GM21737 (cell line): Measurements from ENCODE around the gene NKIRAS2.
"Not testable (repeated sequence)": the region's sequence is repeated elsewhere in the genome, so short reads cannot be mapped to it uniquely, and the experiment has no call there.

Experiments used
- ATAC-seq: cut with Tn5 transposase; IDR thresholded peaks from one replicate; pipeline ENCODE4 v1.9.1; 2021; ENCODE audit warnings: mild to moderate bottlenecking, moderate library complexity; ENCODE audit not compliant: unreplicated experiment

NKIRAS2 gene

GRCh38 chr17:41996855-41997164 lies 23.1 kb upstream of the NKIRAS2 start:
- no peak for ATAC-seq

GRCh38 chr17:41998497-41998896 lies 21.4 kb upstream of the NKIRAS2 start:
- no peak for ATAC-seq

- no peak for ATAC-seq
These were observed 19.3 kb upstream of the NKIRAS2 start for GRCh38 chr17:42000413-42001133.

GRCh38 chr17:42001729-42002128 lies 18.2 kb upstream of the NKIRAS2 start:
- no peak for ATAC-seq

- ATAC-seq, result no peak
These were observed 17.6 kb upstream of the NKIRAS2 start for GRCh38 chr17:42002175-42002791.

GRCh38 chr17:42002792-42003301 lies 17.0 kb upstream of the NKIRAS2 start:
- ATAC-seq, result no peak

GRCh38 chr17:42005166-42005565 lies 14.7 kb upstream of the NKIRAS2 start:
- no peak for ATAC-seq

GRCh38 chr17:42009170-42009569 lies 10.7 kb upstream of the NKIRAS2 start:
- no peak for ATAC-seq

- not testable (repeated sequence) for ATAC-seq
These were observed 9.6 kb upstream of the NKIRAS2 start for GRCh38 chr17:42010266-42010680.

GRCh38 chr17:42010898-42011516 lies 8.9 kb upstream of the NKIRAS2 start:
- no peak for ATAC-seq

GRCh38 chr17:42012363-42012762 lies 7.5 kb upstream of the NKIRAS2 start:
- ATAC-seq, result not testable (repeated sequence)

- not testable (repeated sequence) for ATAC-seq
These were observed 6.2 kb upstream of the NKIRAS2 start for GRCh38 chr17:42013740-42014139.

- no peak for ATAC-seq
These were observed 3.5 kb upstream of the NKIRAS2 start for GRCh38 chr17:42016411-42016831.

GRCh38 chr17:42016941-42017865 lies 2.7 kb upstream of the NKIRAS2 start, which contains the start of gene DNAJC7:
TSS of gene DNAJC7 (minus strand) at chr17:42017439. CDS start at chr17:42017416, 23 bp downstream.
- ATAC-seq, result peak; percentile 81

GRCh38 chr17:42017866-42018200 lies 2.1 kb upstream of the NKIRAS2 start:
- ATAC-seq, result no peak

GRCh38 chr17:42018339-42018738 lies 1.6 kb upstream of the NKIRAS2 start:
- no peak for ATAC-seq

GRCh38 chr17:42018988-42019387 lies 902 bp upstream of the NKIRAS2 start:
- ATAC-seq, result no peak

- not testable (repeated sequence) for ATAC-seq
These were observed 955 bp downstream of the NKIRAS2 start for GRCh38 chr17:42020845-42021244.

- no peak for ATAC-seq
These were observed 3.8 kb downstream of the NKIRAS2 start for GRCh38 chr17:42023524-42024349.

- no peak for ATAC-seq
These were observed 5.3 kb downstream of the NKIRAS2 start for GRCh38 chr17:42025191-42025579.
